NCI-H1436 treated with DMSO at 0.1 percent for 48 hours (cell line): ENCODE measurements around the gene ACTR3C.
"Not testable (repeated sequence)": the region's sequence is repeated elsewhere in the genome, so short reads cannot be mapped to it uniquely, and the experiment has no call there.

Experiments used
- DNase-seq: peaks from one replicate; lab custom pipeline; 2025; lab: John Stamatoyannopoulos, UW

ACTR3C gene

DNA sequence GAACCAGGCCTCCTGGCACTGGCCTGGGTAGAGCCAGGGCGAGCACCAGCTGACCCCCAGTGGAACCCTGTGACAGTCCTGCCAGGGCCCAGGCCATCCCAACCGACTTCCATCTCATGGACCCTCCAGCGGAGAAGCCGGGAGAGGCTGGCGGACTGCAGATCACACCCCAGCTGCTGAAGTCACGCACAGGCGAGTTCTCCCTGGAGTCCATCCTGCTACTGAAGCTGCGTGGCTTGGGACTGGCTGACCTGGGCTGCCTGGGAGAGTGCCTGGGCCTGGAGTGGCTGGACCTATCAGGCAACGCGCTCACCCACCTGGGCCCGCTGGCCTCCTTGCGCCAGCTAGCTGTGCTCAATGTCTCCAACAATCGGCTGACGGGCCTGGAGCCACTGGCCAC is 13.4 kb upstream of the ACTR3C start:
- DNase-seq: no peak

DNA sequence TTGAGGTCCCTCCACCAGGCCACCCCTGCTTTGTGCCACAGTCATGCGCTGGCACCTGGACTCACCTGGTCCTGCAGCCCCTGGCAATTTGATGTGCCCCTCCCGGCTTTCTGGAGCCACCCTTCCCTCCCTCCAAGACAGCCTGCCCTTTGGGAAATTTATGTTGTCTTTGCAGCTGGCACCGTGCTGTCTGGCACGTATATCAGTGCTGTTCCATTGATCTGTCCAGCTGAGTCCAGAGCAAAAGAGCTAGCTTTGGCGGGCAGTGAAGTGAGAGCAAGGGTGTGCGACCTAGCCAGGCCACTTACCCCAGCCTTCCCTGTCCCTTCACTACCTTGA is 12.4 kb upstream of the ACTR3C start:
- no peak for DNase-seq

DNA sequence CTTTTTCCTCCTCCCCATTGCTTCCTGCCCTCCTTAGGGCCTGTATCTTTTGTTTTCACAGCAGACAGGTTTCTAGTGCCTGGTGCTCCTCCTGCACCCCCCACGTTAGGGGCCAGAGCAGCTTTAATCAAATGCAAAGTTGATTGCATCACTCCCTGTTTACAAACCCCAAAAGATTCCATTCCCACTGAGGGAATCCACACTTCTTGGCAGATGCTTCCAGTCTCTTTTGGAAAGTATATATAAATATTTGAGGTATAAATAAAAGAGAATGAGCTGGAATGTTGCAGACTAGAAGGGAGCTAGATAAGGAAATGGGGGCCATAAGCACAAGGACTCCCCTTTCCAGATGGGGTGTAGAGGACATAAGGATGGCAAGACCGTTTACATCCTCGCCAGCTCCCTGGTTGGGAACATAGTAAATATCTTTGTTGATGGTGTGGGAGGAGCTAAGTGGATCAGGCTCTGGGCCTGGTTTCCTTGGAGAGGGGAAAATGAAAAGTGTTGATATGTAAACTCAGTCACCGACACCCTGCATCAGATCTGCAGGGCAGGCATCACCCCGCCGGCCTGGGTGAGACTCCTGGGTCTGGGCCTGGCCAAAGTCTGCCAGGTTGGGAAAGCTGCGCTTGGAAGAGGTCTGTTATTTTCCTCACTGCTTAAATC is 11.9 kb upstream of the ACTR3C start:
- no peak for DNase-seq

DNA sequence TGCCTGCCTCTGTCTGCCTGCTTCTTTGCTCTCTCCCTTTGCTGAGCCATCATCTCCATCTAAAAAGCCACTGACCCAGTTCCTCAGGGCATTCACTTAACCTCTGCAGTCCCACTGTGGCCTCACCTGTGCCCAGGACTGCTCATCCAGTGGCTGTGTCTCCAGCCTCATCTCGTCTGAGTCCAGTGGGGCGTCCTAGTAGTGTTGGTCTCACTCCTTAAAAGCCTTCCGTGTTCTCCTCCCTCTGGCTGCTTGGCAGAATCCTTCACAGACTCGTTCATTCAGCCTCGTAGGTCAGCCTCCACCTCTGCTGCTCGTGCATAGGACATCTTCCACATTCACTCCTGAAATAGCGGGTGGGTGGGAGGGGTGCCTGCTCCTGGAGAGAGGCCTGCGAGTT is 10.8 kb upstream of the ACTR3C start:
- DNase-seq: no peak

GRCh38 chr7:150333659-150334058 is 10.3 kb upstream of the ACTR3C start:
- DNase-seq: no peak

DNA sequence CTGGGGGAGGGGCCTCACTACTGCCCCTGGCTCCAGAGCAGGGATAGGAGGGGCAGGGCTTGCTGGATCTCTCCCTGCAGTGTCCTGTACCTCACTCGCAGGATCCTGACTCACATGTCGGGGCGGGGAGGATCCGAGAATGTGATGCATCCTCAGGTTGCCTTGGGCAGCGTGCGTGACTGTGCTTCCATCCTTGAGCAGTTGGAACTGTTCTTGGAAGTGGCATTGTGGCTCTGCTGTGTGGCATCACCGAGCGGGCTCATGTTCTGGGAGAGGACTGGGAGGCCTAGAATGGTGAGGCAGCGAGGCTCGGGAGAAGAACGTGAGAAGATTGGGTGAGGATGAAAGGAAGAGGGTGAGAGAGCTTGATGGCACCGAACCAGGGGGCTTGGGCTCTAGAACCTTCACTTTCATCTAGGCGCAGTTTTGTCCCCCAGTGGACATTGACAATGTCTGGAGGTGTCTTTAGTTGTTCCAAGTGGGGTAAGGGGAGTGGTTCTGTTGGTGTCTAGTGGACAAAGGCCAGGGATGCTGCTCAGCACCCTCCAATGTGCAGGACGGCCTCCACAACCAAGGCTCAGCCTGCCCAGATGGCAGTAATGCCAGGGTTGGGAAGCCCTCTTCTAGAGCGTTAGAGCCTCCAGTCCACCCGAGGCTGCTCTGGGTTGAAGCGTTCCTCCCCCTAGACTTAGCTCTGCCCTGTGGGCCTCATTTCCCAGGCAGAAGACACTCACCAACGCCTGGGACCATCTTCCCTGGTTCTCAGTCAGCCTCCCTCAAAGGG is 9.7 kb upstream of the ACTR3C start:
- DNase-seq: no peak

- DNase-seq: no peak
Observed at GRCh38 chr7:150330211-150330885, 7.0 kb upstream of the ACTR3C start.

DNA sequence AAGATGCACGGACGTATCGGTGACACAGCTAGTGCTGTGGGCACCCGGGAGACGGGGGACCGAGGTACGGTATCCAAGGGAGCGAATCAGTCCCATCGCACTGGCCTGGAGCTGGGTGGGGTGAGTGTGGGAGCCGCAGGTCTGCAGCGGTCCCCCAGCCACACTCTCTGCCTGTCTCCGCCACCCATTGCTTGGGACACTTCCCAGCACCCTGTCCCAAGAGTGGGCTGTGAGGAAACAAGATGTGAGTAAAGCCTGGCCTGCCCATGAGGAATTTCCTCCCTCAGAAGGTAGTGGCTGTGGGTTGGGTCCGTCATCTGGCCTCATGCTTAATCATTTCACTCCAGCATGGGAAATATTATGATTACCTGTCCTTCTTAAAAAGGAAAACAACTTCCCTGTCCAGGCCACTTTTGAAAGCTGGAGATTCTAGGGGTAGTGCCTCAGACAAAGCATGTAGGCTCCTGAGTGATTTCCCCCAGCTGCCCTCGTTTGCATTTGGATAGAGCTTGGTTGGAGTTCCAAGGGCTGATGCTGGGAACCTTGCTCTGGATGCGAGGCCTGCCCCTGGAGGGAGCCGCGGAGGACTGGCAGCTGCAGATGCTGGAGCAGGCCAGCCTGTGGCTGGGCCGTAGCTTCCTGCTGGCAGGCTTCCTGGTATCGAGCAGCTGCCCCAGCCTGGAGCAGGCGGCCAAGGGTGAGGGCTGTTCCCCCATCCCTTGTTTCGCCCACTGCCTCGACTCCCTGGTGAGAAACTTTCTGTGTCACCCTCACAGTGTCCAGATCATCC is 6.2 kb upstream of the ACTR3C start:
- no peak for DNase-seq

DNA sequence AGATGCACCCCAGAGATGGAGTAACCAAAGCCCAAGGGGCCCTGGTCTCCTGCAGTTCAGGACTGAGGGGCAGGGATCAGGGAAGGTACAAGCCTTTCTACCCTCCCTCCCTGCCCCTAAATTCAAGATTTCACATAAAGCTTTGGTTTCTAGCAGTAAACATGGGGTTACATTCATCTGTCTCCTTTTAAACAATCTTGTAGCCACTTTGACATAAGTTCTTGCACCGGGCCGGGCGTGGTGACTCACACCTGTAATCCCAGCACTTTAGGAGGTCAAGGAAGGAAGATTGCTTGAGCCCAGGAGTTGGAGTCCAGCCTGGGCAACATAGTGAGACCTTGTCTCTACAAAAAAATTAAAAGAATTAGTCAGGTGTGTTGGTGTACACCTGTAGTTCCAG is 4.0 kb upstream of the ACTR3C start:
- no peak for DNase-seq

- DNase-seq: no peak
Observed at GRCh38 chr7:150326657-150327268, 3.4 kb upstream of the ACTR3C start.

- no peak for DNase-seq
Observed at GRCh38 chr7:150325901-150326300, 2.6 kb upstream of the ACTR3C start.

- no peak for DNase-seq
Observed at GRCh38 chr7:150325110-150325611, 1.8 kb upstream of the ACTR3C start.

GRCh38 chr7:150324373-150324961 is 1.1 kb upstream of the ACTR3C start:
- DNase-seq: no peak

DNA sequence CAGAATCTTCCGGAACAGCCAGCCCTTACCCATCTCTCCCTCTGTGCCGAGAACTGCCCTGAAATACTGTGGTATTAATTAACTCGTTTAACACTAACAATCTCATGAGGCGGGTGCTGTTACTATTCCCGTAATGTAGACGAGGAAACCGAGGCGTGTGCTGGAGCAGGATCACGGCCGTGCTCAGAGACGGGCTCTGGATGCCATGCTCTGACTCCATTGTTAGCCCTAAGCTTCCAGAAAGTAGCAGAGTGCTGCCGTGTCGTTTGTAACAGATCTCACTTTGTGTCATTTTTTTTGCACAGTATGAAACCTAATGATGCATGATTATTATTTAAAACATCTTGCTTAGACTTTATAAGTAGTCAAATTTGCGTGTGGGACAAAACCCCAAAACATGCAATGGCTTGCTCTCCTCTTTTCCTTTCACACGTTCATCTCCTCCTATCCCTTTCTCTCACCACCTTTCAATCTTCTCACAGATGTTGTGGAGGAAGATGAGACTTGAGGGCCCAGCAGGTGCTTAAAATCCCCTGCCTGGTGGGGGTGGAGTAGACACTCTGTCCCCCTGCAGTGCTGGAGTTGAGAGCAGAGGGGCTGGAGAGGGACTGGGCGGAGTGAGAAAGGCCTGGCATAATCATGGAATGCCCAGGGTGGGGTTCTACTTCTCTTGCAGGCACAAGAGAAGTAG is 482 bp upstream of the ACTR3C start:
- DNase-seq: no peak

DNA sequence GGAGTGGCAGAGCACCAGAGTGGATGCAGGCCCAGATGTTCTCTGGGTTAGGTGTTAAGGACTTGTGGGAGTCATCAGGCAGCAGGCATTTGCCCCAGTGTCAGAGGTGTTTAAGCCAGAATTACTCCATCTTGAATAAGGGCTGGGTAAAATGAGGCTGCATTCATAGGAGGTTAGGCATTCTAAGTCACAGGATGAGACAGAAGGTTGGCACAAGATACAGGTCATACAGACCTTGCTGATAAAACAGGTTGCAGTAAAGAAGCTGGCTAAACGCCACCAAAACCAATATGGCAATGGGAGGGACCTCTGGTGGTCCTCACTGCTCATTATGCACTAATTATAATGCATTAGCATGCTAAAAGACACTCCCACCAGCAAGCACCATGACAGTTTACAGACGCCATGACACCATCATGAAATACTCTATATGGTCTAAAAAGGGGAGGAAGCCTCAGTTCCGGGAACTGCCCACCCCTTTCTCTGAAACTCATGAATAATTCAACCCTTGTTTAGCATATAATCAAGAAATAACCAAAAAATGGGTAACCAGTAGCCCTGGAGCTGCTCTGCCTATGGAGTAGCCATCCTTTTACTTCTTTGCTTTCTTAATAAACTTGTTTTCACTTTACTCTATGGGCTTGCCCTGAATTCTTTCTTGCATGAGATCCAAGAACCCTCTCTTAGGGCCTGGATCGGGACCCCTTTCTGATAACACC is 1.1 kb downstream of the ACTR3C start:
- no peak for DNase-seq

DNA sequence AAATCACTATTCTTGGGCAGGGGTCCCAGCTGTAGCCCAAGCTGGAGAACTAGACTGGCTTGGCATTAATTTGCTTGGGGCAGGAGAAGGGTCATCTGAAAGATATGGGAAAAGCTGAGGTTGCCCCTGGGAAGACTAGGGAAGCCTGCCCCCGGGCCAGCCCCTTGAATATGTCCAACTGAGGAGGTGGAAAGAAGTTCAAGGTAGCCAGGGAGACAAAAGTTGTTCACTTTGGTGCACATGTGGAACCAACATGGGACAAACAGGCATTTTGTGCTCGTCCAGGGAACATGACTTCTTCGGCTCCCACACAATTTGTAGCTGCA is 1.6 kb downstream of the ACTR3C start:
- no peak for DNase-seq

GRCh38 chr7:150317748-150318444 is 5.4 kb downstream of the ACTR3C start:
- no peak for DNase-seq

DNA sequence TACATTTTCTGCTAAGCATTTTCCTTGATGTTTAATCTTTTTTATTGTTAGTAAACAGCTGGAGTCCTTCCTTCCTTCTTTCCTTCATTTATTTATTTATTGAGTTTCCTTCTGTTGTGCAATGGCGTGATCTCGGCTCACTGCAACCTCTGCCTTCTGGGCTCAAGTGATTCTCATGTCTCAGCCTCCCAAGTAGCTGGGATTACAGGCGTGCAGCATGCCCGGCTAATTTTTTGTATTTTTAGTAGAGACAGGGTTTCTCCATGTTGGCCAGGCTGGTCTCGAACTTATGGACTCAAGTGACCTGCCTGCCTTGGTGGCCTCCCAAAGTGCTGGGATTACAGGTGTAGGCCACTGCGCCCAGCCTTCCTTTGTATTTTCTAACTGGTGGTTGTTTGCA is 6.4 kb downstream of the ACTR3C start:
- DNase-seq: not testable (repeated sequence)

DNA sequence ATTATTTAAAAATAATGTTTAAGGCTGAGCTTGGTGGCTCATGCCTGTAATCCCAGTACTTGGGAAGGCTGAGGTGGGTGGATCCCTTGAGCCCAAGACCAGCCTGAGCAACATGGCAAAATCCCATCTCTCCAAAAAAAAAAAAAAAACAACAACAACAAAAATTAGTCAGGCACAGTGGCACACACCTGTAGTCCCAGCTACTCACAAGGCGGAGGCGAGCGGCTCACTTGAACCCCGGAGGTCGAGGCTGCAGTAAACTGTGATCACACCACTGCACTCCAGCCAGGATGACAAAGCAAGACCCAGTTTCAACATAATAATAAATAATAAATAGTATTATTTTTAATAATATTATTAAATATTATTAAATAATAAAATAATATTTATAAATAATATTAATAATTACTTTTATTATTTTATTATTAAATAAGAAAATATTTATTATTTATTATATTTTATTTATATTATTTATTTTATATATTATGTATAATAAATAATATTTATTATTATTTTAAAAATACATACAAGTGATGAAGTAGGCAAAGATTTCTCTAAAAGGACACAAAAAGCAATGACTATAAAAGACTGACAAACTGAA is 8.6 kb downstream of the ACTR3C start:
- no peak for DNase-seq
